Gastroesophageal sphincter (tissue), 4 donors: Measurements from ENCODE around the gene EEF1A2. TPM values are rescaled to one million over a fixed set of nuclear protein-coding genes. Genes with fewer than 3 reads are reported as not detected.
"Not testable (repeated sequence)": the region's sequence is repeated elsewhere in the genome, so short reads cannot be mapped to it uniquely, and the experiment has no call there.

Experiments used
- ATAC-seq: fragments of 150-250 bp; one replicate; pipeline ENCODE4 v1.9.1; 2016; ENCODE audit warnings: mild to moderate bottlenecking, moderate library complexity
- H3K27ac ChIP-seq, 4 donors: fragments of 200-600 bp; sonication (generic) in 3 of 4; 1 replicate in 3 of 4; 2 replicates in 1 of 4; pipeline ENCODE4 v1.5.1; 2016 to 2019
- H3K27me3 ChIP-seq: fragments of 200-600 bp; sonication (generic); one replicate; pipeline ENCODE4 v1.5.1; 2019
- H3K36me3 ChIP-seq, 2 donors: fragments of 200-600 bp; sonication (generic); one replicate each; pipeline ENCODE4 v1.5.1; 2019; ENCODE audit warnings: control low read depth in 1 of 2
- H3K4me1 ChIP-seq, 3 donors: fragments of 200-600 bp; sonication (generic); 1 replicate in 2 of 3; 2 replicates in 1 of 3; pipeline ENCODE4 v1.5.1; 2016 to 2019; ENCODE audit warnings: control low read depth in 2 of 3
- H3K4me3 ChIP-seq, 2 donors: fragments of 200-600 bp; sonication (generic); one replicate each; pipeline ENCODE4 v1.5.1; 2019; ENCODE audit warnings: mild to moderate bottlenecking in 1 of 2, moderate library complexity in 1 of 2
- H3K9me3 ChIP-seq, 3 donors: fragments of 200-600 bp; sonication (generic); one replicate each; pipeline ENCODE4 v1.5.1; 2017 to 2019; ENCODE audit warnings: control low read depth in 2 of 3
- EP300 ChIP-seq: sonication (generic); formaldehyde crosslinking; IDR thresholded peaks from one replicate; pipeline ENCODE4 v1.6.1; 2017; ENCODE audit warnings: antibody characterized with exemption, mild to moderate bottlenecking
- POLR2A ChIP-seq, 2 donors: fragments of 450-650 bp; IDR thresholded peaks; one replicate each; pipeline ENCODE4 v1.6.1; 2017; ENCODE audit warnings: antibody characterized with exemption in 2 of 2, mild to moderate bottlenecking in 2 of 2, moderate library complexity in 1 of 2
- POLR2AphosphoS5 ChIP-seq: sonication (generic); formaldehyde crosslinking; IDR thresholded peaks from one replicate; pipeline ENCODE4 v1.6.1; 2017; ENCODE audit warnings: antibody characterized with exemption
- WGBS, 2 donors: methylation state at CpG; one replicate each; pipeline ENCODE4 v1.1.5; 2018; ENCODE audit warnings: low coverage in 1 of 2; 5-methylcytosine and 5-hydroxymethylcytosine counted together
- total RNA-seq, 4 donors: library from RNA; depleted of rRNA; stranded (reverse); fragments of >200 nt; gene quantifications; one replicate each; pipeline ENCODE4 v1.1.0, GENCODE V29; 2016
- TF ChIP-seq, protein P1 (sequence below), 4 experiments: fragments of 200-600 bp in 2 of 4; fragments of 450-650 bp in 2 of 4; sonication (generic) in 1 of 4; IDR thresholded peaks; one replicate each; pipeline ENCODE4 v1.5.1; 2017 to 2019; ENCODE audit warnings: antibody characterized with exemption in 4 of 4, mild to moderate bottlenecking in 2 of 4, moderate library complexity in 2 of 4

EEF1A2 gene
- total RNA-seq, 4 donors from 2014 or later = 0.47 to 6.5 (median 3.4) TPM

DNA sequence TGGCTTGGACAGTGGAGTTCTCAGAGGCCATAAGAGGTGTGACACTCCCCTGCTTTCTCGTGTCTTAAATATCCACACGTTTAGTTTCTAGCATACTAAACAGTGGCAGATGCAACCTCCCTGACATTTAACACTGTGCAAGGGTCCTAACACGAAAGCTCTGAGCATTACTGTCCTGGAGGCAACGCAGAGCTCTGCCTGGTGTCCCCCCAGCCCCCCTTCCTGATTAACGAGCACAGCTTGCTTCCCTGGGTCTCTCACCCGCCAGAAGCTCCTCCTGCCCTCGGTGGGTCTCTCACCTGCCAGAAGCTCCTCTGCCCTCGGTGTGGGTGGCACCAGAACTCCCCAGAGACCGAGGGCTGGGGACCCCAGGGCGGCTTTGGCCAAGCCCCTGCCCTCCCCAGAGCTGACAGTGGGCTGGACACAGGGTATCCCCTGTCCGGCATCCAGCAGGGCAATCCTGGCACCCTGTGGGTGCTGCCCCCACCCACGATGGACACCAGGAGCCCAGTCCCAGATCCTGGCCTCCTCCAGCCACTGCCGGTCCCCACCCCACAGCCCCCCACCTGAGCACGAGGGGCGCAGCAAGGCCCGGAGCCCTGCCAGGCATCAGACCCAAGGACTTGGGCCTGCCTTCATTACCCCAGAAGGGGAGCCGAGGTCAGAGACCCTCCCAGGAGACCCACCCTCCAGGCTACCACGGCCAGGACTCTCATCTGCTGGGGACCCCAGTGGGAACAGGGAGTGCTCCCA lies 14.1 kb downstream of the EEF1A2 start:
- ATAC-seq = no peak
- TF ChIP-seq POLR2AphosphoS5 (no peak), EP300 (no peak), POLR2A (IDR thresholded peaks at IDR 0.05) (no peak)
- TF ChIP-seq, protein P1, sequence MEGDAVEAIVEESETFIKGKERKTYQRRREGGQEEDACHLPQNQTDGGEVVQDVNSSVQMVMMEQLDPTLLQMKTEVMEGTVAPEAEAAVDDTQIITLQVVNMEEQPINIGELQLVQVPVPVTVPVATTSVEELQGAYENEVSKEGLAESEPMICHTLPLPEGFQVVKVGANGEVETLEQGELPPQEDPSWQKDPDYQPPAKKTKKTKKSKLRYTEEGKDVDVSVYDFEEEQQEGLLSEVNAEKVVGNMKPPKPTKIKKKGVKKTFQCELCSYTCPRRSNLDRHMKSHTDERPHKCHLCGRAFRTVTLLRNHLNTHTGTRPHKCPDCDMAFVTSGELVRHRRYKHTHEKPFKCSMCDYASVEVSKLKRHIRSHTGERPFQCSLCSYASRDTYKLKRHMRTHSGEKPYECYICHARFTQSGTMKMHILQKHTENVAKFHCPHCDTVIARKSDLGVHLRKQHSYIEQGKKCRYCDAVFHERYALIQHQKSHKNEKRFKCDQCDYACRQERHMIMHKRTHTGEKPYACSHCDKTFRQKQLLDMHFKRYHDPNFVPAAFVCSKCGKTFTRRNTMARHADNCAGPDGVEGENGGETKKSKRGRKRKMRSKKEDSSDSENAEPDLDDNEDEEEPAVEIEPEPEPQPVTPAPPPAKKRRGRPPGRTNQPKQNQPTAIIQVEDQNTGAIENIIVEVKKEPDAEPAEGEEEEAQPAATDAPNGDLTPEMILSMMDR (IDR thresholded peaks at IDR 0.05) = no peak
- no peaks in the 10 kb centered on the region for H3K36me3 ChIP-seq
- H3K4me3 ChIP-seq = no peak overlapping the region
- H3K27me3 ChIP-seq = peaks cover 100% of the 10 kb centered on the region
- H3K27ac ChIP-seq = no peak overlapping the region
- H3K9me3 ChIP-seq = peaks cover 0 to 8% (median 0%) of the 10 kb centered on the region in 3 donors
- WGBS, 2 donors = 6 to 40% methylated on average over 1 to 2 of the region's 18 CpGs
- peaks cover 0 to 7% (median 0%) of the 10 kb centered on the region in 3 donors for H3K4me1 ChIP-seq

GRCh38 chr20:63484236-63484635 lies 14.6 kb downstream of the EEF1A2 start:
- Histone ChIP-seq H3K4me1 (peaks cover 0 to 7% (median 0%) of the 10 kb centered on the region in 3 donors), H3K27me3 (peaks cover 100% of the 10 kb centered on the region), H3K4me3 (no peak overlapping the region), H3K36me3 (no peaks in the 10 kb centered on the region), H3K9me3 (peaks cover 0 to 8% (median 0%) of the 10 kb centered on the region in 3 donors), H3K27ac (no peak overlapping the region)
- no peak for ATAC-seq
- TF ChIP-seq, protein P1 (IDR thresholded peaks at IDR 0.05) = no peak
- TF ChIP-seq POLR2A (IDR thresholded peaks at IDR 0.05) (no peak), POLR2AphosphoS5 (no peak), EP300 (no peak)
- WGBS, 2 donors = 38% methylated on average over 6 of the region's 17 CpGs; no CpG with 5 or more reads in 1 of the 2 donors

GRCh38 chr20:63483834-63484233 lies 15.0 kb downstream of the EEF1A2 start:
- TF ChIP-seq, protein P1 (IDR thresholded peaks at IDR 0.05) = no peak
- TF ChIP-seq POLR2AphosphoS5 = no peak
- no peak for TF ChIP-seq POLR2A (IDR thresholded peaks at IDR 0.05)
- Histone ChIP-seq H3K4me1 (peaks cover 0 to 7% (median 0%) of the 10 kb centered on the region in 3 donors), H3K36me3 (no peaks in the 10 kb centered on the region), H3K27ac (no peak overlapping the region), H3K4me3 (no peak overlapping the region), H3K9me3 (peaks cover 0 to 8% (median 0%) of the 10 kb centered on the region in 3 donors), H3K27me3 (peaks cover 100% of the 10 kb centered on the region)
- no peak for ATAC-seq
- WGBS, 2 donors = 60 to 61% methylated on average over 1 to 5 of the region's 12 CpGs

DNA sequence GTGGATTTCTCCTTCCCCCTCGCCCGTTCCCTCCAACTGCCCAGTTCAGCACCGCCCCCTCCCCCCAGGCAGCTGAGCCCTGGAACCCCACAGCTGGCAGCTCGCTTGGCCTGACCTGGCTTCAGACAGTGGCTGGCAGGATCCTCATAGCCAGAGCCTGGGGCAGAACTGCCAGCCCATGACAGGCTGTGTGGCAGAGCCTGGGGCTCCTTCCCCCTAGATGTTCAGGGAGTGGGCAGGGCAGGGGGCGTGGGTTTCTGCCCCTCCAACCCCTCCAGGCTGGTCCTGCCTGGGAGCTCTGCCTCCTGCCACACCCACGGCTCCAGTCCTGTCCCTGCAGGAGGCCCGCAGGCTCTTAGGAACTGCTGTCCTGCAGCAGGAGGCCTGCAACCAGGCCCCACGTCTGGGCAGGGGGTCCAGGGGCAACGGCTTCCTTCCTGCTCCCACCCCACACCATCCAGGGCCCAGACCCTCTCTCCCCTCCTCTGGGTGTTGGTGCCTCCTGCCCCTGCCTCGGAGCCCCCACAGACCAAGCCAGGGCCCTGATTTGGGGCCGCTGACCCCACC lies 16.8 kb downstream of the EEF1A2 start:
- peaks cover 100% of the 10 kb centered on the region for H3K27me3 ChIP-seq
- no peak overlapping the region for H3K4me3 ChIP-seq
- H3K27ac ChIP-seq = no peak overlapping the region
- no peaks in the 10 kb centered on the region for H3K4me1 ChIP-seq
- H3K9me3 ChIP-seq = peaks cover 0 to 8% (median 0%) of the 10 kb centered on the region in 3 donors
- no peaks in the 10 kb centered on the region for H3K36me3 ChIP-seq
- no peak for ATAC-seq
- 20 to 48% methylated on average over 1 to 4 of the region's 11 CpGs for whole genome bisulfite sequencing, 2 donors
- TF ChIP-seq POLR2A (IDR thresholded peaks at IDR 0.05) (no peak), POLR2AphosphoS5 (no peak), EP300 (no peak)
- TF ChIP-seq, protein P1 (IDR thresholded peaks at IDR 0.05) = no peak

- no peaks in the 10 kb centered on the region for H3K4me1 ChIP-seq
- no peak for ATAC-seq
- 40% methylated on average over 1 of the region's 12 CpGs; no CpG with 5 or more reads in 1 of the 2 donors for WGBS, 2 donors
- H3K27ac ChIP-seq = no peak overlapping the region
- H3K27me3 ChIP-seq = peaks cover 100% of the 10 kb centered on the region
- TF ChIP-seq EP300 (no peak), POLR2A (IDR thresholded peaks at IDR 0.05) (no peak), POLR2AphosphoS5 (no peak)
- TF ChIP-seq, protein P1 (IDR thresholded peaks at IDR 0.05) = no peak
- H3K4me3 ChIP-seq = no peak overlapping the region
- H3K36me3 ChIP-seq = no peaks in the 10 kb centered on the region
- H3K9me3 ChIP-seq = peaks cover 0 to 6% (median 0%) of the 10 kb centered on the region in 3 donors
These were observed 17.4 kb downstream of the EEF1A2 start for GRCh38 chr20:63481503-63481902.

- peaks cover 100% of the 10 kb centered on the region for H3K27me3 ChIP-seq
- 53% methylated on average over 14 of the region's 32 CpGs; no CpG with 5 or more reads in 1 of the 2 donors for WGBS, 2 donors
These were observed 19.0 kb downstream of the EEF1A2 start for GRCh38 chr20:63479695-63480419.

More at GRCh38 chr20:63479695-63480419, 19.0 kb downstream of the EEF1A2 start:
- H3K27ac ChIP-seq, H3K4me1 ChIP-seq, H3K36me3 ChIP-seq, H3K4me3 ChIP-seq, ATAC-seq, H3K9me3 ChIP-seq: not testable (repeated sequence)
